Common myeloid progenitor, CD34-positive (primary cell): ENCODE results near the gene GRIA1.

Experiments
- CTCF ChIA-PET: fragments of 350-600 bp; sonication (Branson Sonifier 250); formaldehyde crosslinking; loops from one replicate; lab custom pipeline; 2021; ENCODE audit warnings: antibody characterized with exemption; lab: Charles Lee
- POLR2A ChIA-PET: fragments of 350-600 bp; sonication (Branson Sonifier 250); formaldehyde crosslinking; loops from one replicate; lab custom pipeline; 2021; ENCODE audit warnings: antibody characterized with exemption; lab: Charles Lee
- DNase-seq, 3 donors: peaks; one replicate each; pipeline versions ENCODE4 v3.0.0 to v3.0.0-alpha.2; 2013
- H3K27ac ChIP-seq, 2 experiments: 1 replicate in 1 of 2; 2 replicates in 1 of 2; pipeline ENCODE4 v1.7.0; 2013; ENCODE audit warnings: inconsistent platforms in 2 of 2, low read length in 2 of 2, mild to moderate bottlenecking in 2 of 2, low read depth in 1 of 2, moderate library complexity in 1 of 2; ENCODE audit not compliant: severe bottlenecking in 2 of 2, insufficient read depth in 1 of 2, poor library complexity in 1 of 2
- H3K27me3 ChIP-seq, 5 experiments: replicated peaks in 2 of 5; 1 replicate in 3 of 5; 2 replicates in 2 of 5; pipeline versions ENCODE4 v1.6.1 to v1.7.0; 2013; ENCODE audit warnings: low read length in 4 of 5, mild to moderate bottlenecking in 2 of 5, moderate library complexity in 2 of 5, inconsistent platforms in 1 of 5; ENCODE audit not compliant: insufficient read depth in 5 of 5, control insufficient read depth in 4 of 5
- H3K36me3 ChIP-seq, 4 experiments: 1 replicate in 2 of 4; 2 replicates in 2 of 4; pipeline versions ENCODE4 v1.6.1 to v1.7.0; 2013; ENCODE audit warnings: low read length in 3 of 4, control low read depth in 1 of 4, mild to moderate bottlenecking in 1 of 4; ENCODE audit not compliant: control insufficient read depth in 4 of 4, insufficient read depth in 4 of 4
- H3K4me1 ChIP-seq, 4 experiments: 1 replicate in 3 of 4; 2 replicates in 1 of 4; pipeline versions ENCODE4 v1.6.1 to v1.7.1; 2013; ENCODE audit warnings: low read length in 3 of 4, mild to moderate bottlenecking in 3 of 4, control low read depth in 1 of 4, inconsistent platforms in 1 of 4, moderate library complexity in 1 of 4; ENCODE audit not compliant: control insufficient read depth in 4 of 4, insufficient read depth in 4 of 4; ENCODE audit errors: control extremely low read depth in 1 of 4
- H3K4me3 ChIP-seq, 7 experiments: 1 replicate in 4 of 7; 2 replicates in 3 of 7; pipeline versions ENCODE4 v1.5.1 to v1.7.0; 2013; ENCODE audit warnings: mild to moderate bottlenecking in 7 of 7, low read length in 6 of 7, moderate library complexity in 6 of 7, inconsistent platforms in 2 of 7, low read depth in 2 of 7, control low read depth in 1 of 7; ENCODE audit not compliant: insufficient read depth in 4 of 7, control insufficient read depth in 1 of 7; ENCODE audit errors: extremely low read depth in 1 of 7
- H3K9me3 ChIP-seq, 5 experiments: 1 replicate in 4 of 5; 2 replicates in 1 of 5; pipeline versions ENCODE4 v1.6.1 to v1.7.1; 2013; ENCODE audit warnings: low read length in 4 of 5, mild to moderate bottlenecking in 2 of 5, inconsistent platforms in 1 of 5, low read depth in 1 of 5, moderate library complexity in 1 of 5; ENCODE audit not compliant: control insufficient read depth in 4 of 5, insufficient read depth in 2 of 5; ENCODE audit errors: control extremely low read depth in 1 of 5
- WGBS: methylation state at CpG from one replicate; pipeline ENCODE4 v1.1.5; 2013; ENCODE audit not compliant: insufficient coverage; 5-methylcytosine and 5-hydroxymethylcytosine counted together

Gene GRIA1

DNA sequence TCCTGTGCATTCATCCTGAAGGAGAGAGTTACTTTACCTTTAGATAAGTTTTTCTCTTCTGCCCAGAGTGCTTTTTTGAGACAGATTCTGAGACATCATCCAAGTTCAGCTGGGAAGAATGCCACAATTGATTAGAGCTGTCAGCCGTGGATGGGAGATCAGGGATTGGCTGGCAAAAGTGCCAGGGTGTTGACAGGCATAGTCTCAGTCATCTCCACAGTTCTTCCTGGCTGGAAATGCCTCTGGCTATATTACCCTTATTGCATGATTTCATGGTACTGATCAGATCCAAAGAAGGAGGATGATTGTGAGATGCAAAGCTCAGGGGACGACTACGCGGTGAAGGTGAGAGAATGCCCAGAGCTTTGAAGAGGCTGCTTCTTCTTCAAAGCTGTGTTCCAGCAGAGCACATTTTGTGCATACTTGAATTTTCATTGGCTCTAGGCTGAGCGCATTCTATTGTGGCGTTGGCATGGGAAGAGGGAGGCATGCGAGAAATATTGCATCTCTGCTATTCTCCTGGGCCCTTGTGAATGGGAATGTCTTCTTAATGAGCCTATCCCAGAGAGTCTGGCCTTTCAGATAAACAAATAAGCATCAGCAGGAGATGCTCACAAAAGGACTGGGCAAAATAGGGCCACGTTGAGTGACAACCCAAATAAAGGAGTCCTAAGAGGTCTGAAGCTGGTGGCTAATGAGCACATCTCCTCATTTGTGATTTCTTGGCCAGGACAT is 82.1 kb downstream of the GRIA1 start:
- WGBS = 93% methylated on average over 6 of the region's 8 CpGs
- POLR2A ChIA-PET = no interaction called here
- no peak overlapping the region for H3K4me3 ChIP-seq
- no peaks in the 10 kb centered on the region for H3K4me1 ChIP-seq
- no peak overlapping the region for H3K27ac ChIP-seq
- H3K27me3 ChIP-seq = no peaks in the 10 kb centered on the region
- H3K36me3 ChIP-seq = no peaks in the 10 kb centered on the region
- CTCF ChIA-PET = no interaction called here
- H3K9me3 ChIP-seq = no peaks in the 10 kb centered on the region
- no peak for DNase-seq

DNA sequence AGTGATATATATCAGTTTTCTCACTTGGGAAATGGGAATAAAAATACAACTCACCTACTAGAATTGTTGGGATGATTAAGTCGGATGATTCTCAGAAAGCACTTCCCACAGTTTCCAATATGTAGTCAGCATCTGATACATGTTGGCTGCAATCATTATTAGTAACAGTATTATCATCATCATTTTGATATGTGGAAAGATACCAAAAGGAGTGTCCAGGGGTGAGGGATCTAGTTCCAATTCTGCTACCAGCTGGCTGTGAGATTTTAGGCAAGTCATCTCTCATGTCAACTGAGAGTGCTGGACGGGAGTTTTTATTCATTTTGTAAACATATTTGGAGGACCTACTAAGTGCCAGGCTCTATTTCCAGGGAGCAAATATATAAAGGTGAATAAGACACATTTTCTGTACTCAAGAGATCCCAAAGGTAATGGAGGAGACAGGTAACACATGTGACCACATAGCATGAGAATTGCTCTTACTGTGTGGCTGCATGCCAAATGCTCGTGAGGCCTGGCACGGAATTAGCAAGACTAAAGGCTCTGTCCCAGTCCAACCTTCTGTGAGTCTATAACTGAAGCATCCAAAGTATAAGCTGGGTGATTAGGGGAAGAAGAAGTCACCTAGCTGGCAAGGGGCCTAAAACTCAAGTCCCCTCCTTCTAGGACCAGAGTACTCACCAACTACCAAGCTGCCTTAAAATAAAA is 83.0 kb downstream of the GRIA1 start:
- ChIA-PET POLR2A (no interaction called here), CTCF (no interaction called here)
- WGBS = 85% methylated on average over 2 of the region's 4 CpGs
- Histone ChIP-seq H3K27ac (no peak overlapping the region), H3K27me3 (no peaks in the 10 kb centered on the region), H3K36me3 (no peaks in the 10 kb centered on the region), H3K9me3 (no peaks in the 10 kb centered on the region), H3K4me1 (no peaks in the 10 kb centered on the region), H3K4me3 (no peak overlapping the region)
- DNase-seq = no peak

DNA sequence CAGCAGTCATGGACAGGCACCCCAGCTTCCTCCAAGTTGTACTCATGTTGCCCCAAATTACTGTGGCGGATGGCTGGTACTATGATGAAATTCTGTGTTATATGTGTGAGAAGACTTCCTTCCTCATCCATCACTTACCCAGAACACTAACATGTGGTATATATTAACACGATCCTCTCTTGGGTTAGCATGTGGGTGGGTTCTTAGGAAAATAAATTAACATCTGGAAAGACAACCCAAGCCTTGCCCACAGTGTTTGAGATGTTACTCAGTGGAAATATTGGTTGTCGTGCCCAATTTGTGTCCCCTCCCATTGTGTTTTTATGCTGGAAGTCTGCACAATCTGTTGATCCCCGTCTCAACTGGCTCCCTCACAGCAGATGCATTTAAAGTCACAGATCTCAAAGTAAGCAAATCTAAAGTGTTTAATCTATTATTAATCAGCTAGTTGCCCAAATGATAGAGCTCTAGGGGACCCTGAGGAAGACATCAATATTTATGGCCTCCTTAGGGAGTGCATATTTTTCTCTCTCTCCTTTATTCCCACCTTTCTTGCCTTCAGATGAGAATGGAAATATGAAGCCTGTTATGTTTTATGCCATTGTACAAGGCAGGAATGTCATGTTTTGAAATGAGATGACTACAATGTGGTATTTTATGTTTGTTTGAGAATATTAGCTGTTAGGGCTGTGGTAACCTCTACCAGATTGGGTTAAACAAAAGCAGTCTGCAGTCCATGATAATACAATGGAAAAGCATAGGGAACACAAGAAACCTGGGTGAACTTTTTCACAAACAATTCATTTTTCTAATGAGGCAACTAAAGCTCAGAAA is 93.9 kb downstream of the GRIA1 start:
- Histone ChIP-seq H3K4me1 (no peaks in the 10 kb centered on the region), H3K27ac (no peak overlapping the region), H3K9me3 (no peaks in the 10 kb centered on the region), H3K4me3 (no peak overlapping the region), H3K27me3 (peaks cover 0 to 4% (median 2%) of the 10 kb centered on the region in 5 experiments), H3K36me3 (no peaks in the 10 kb centered on the region)
- CTCF ChIA-PET = no interaction called here
- WGBS = 100% methylated on average over 1 of the region's 4 CpGs
- DNase-seq = no peak
- POLR2A ChIA-PET = no interaction called here

DNA sequence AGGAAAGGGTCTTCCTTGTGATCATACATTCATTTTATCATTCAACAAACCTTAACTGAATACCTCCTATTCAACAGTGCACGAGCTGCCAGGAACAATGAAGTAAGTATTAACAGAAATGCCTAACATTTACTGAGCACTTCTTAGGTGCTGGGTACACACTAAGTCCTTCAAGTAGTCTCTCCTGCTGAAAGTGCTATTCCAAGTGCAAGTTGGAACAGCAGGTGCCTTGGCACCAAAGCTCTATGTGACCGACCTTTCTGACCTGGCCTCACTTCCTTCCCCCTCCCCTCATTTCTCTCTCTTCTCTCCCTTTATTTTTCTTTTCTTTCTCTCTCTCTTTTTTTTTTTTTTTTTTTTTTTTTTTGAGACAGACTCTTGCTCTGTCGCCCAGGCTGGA is 94.5 kb downstream of the GRIA1 start:
- Histone ChIP-seq H3K4me1 (no peaks in the 10 kb centered on the region), H3K27ac (no peak overlapping the region), H3K36me3 (no peaks in the 10 kb centered on the region), H3K4me3 (no peak overlapping the region), H3K27me3 (peaks cover 0 to 4% (median 2%) of the 10 kb centered on the region in 5 experiments), H3K9me3 (no peaks in the 10 kb centered on the region)
- CTCF ChIA-PET = no interaction called here
- POLR2A ChIA-PET = no interaction called here
- DNase-seq = no peak
- WGBS = 88% methylated on average over 2 of the region's 3 CpGs

DNA sequence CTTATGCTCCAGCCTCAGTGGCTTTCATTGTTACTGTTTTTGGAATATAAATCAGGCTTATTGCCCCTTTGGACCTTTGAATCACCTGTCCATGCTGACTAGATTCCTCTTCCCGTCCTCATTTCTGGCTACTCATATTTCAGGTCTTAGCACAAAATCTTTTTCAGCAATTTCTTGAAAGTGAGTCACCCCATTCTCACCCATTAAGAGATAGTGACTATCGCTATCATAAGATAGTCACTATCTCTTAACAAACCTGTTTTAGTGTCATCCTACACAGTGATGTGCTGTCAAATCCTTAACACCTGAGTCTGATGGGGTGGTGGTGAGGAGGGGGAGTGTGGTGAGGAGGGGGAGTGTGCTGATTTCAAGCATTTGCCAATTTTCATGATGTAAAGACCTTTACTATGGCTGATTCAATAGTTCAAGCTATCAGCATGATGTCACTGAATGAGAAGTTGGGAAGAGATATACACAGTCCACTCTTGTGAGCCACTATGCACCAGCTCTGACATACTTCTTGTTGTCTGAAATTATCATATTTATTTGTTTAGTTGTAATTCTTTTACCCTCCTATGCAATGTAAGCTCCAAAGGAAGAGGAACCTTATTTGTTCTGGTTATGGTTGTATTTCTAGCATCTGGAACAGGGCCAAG is 95.3 kb downstream of the GRIA1 start:
- H3K27me3 ChIP-seq = peaks cover 0 to 4% (median 0%) of the 10 kb centered on the region in 5 experiments
- H3K9me3 ChIP-seq = no peaks in the 10 kb centered on the region
- WGBS = 70% methylated on average over 1 of the region's 2 CpGs
- H3K36me3 ChIP-seq = no peaks in the 10 kb centered on the region
- H3K27ac ChIP-seq = no peak overlapping the region
- POLR2A ChIA-PET = no interaction called here
- CTCF ChIA-PET = no interaction called here
- no peak for DNase-seq
- no peaks in the 10 kb centered on the region for H3K4me1 ChIP-seq
- no peak overlapping the region for H3K4me3 ChIP-seq

DNA sequence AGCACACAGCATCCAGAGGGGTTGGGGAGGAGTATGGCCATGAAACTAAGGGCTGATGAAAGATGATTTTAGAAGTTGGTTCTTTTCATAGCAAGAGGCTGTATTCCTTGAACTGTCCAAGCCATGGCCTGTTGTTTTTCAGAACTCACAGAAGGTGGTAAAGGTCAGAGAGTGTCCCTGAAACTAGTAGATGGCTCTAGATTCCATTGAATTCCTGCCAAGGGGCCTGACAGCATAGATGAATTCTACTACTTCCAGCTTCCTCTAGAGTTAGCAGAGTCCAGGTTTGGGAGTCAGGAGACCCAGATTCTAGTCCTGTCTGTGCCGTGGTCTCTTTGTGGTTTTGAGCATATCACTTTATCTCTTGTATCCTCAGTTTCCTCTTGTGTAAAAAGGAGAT is 101.6 kb downstream of the GRIA1 start:
- no CpG with 5 or more reads among the region's 1 CpG for WGBS
- H3K27me3 ChIP-seq = no peaks in the 10 kb centered on the region
- no peak for DNase-seq
- H3K4me1 ChIP-seq = no peaks in the 10 kb centered on the region
- no peaks in the 10 kb centered on the region for H3K36me3 ChIP-seq
- H3K4me3 ChIP-seq = no peak overlapping the region
- ChIA-PET CTCF (no interaction called here), POLR2A (no interaction called here)
- H3K27ac ChIP-seq = no peak overlapping the region
- no peaks in the 10 kb centered on the region for H3K9me3 ChIP-seq
